ENCODE data around the gene NUDT2. TPM values are rescaled to one million over a fixed set of nuclear protein-coding genes. Genes with fewer than 3 reads are reported as not detected.

NUDT2 gene
- total and polyA plus RNA-seq, 2 of the 4 experiments (the other 2 are of a cell fraction), result 36.6 to 45.0 TPM

GRCh38 chr9:34370335-34370969, 41.1 kb downstream of the NUDT2 start:
- no peak overlapping the region for H3K56ac ChIP-seq (ENCODE audit: extremely low read depth, insufficient read depth, low read length)
- H2BK120ac ChIP-seq (ENCODE audit: low read depth, low read length), result no peak overlapping the region
- TF ChIP-seq MXI1 (IDR thresholded peaks at IDR 0.05; ENCODE audit: borderline replicate concordance, low read depth, low read length) (no peak), RAD21 (IDR thresholded peaks at IDR 0.05; ENCODE audit: low read length) (no peak), CEBPB (IDR thresholded peaks at IDR 0.05; ENCODE audit: low read depth, low read length) (no peak), FOS (IDR thresholded peaks at IDR 0.05; ENCODE audit: low read depth, low read length) (no peak), RFX5 (IDR thresholded peaks at IDR 0.05; ENCODE audit: low read depth, low read length) (no peak), RCOR1 (IDR thresholded peaks at IDR 0.05; ENCODE audit: insufficient replicate concordance, low read length) (no peak), CTCF (conservative IDR thresholded peaks at IDR 0.05; ENCODE audit: low read depth, low read length) (no peak), BHLHE40 (IDR thresholded peaks at IDR 0.05; ENCODE audit: low read depth, low read length) (no peak), CHD1 (IDR thresholded peaks at IDR 0.05; ENCODE audit: low read depth, low read length) (no peak), POLR2A (IDR thresholded peaks at IDR 0.05; ENCODE audit: low read depth, low read length) (no peak)
- TF ChIP-seq, protein P1, sequence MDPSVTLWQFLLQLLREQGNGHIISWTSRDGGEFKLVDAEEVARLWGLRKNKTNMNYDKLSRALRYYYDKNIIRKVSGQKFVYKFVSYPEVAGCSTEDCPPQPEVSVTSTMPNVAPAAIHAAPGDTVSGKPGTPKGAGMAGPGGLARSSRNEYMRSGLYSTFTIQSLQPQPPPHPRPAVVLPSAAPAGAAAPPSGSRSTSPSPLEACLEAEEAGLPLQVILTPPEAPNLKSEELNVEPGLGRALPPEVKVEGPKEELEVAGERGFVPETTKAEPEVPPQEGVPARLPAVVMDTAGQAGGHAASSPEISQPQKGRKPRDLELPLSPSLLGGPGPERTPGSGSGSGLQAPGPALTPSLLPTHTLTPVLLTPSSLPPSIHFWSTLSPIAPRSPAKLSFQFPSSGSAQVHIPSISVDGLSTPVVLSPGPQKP (IDR thresholded peaks at IDR 0.05; ENCODE audit: borderline replicate concordance, low read depth, low read length), result no peak
- TF ChIP-seq, protein P2, sequence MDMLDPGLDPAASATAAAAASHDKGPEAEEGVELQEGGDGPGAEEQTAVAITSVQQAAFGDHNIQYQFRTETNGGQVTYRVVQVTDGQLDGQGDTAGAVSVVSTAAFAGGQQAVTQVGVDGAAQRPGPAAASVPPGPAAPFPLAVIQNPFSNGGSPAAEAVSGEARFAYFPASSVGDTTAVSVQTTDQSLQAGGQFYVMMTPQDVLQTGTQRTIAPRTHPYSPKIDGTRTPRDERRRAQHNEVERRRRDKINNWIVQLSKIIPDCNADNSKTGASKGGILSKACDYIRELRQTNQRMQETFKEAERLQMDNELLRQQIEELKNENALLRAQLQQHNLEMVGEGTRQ (IDR thresholded peaks at IDR 0.05; ENCODE audit: low read depth, low read length), result no peak
- ATAC-seq (ENCODE audit: low read depth), result no peak
- H4K8ac ChIP-seq (ENCODE audit: low read depth in 2 of 2, low read length in 2 of 2), result no peak overlapping the region
- H2AFZ ChIP-seq (replicated peaks; ENCODE audit: low read length, poor library complexity), result peak overlapping the region; percentile 85
- H3K4me1 ChIP-seq (ENCODE audit: control insufficient read depth, insufficient read depth, low read length), result no peaks in the 10 kb centered on the region
- intact Hi-C loops (cut with micrococcal nuclease), result no loop called here
- no peak overlapping the region for H2AK5ac ChIP-seq (ENCODE audit: low read depth, low read length)
- no peaks in the 10 kb centered on the region for H4K20me1 ChIP-seq (ENCODE audit: insufficient read depth, low read length)
- ChIA-PET CTCF (no interaction called here), POLR2A (ENCODE audit: unreplicated experiment) (no interaction called here)
- no peak overlapping the region; the same call in 1 of the 2 replicates for H3K14ac ChIP-seq (replicated peaks; ENCODE audit: low read depth, low read length)
- no peak overlapping the region for H2BK5ac ChIP-seq (ENCODE audit: low read depth, low read length, poor library complexity, severe bottlenecking)
- dilution Hi-C loops (cut with HindIII; ENCODE audit: low sequenced_read_pairs, unreplicated experiment), result no loop called here
- no peak overlapping the region; the same call in 1 of the 2 replicates for H3K4me3 ChIP-seq (ENCODE audit: insufficient read depth, low read depth, low read length)
- H3K27me3 ChIP-seq (ENCODE audit: control insufficient read depth, insufficient read depth, low read length), result peaks cover 24% of the 10 kb centered on the region; the same call in 1 of the 2 replicates
- no peak for DNase-seq
- peak overlapping the region; percentile 79; the same call in 1 of the 2 replicates for H3K4me2 ChIP-seq (ENCODE audit: low read depth, low read length)
- H3K9ac ChIP-seq (ENCODE audit: low read depth, low read length), result no peak overlapping the region
- no peak overlapping the region for H3K23ac ChIP-seq (ENCODE audit: low read depth, low read length)
- no peak overlapping the region for H4K5ac ChIP-seq (ENCODE audit: low read depth, low read length)
- no peak overlapping the region for H2AK9ac ChIP-seq (replicated peaks; ENCODE audit: low read depth, low read length, poor library complexity)
- no peak overlapping the region for H2BK15ac ChIP-seq (ENCODE audit: low read depth, low read length)
- H3K79me1 ChIP-seq (ENCODE audit: low read depth in 1 of 2, low read length in 2 of 2), result no peaks in the 10 kb centered on the region
- 40% methylated on average over 20 of the region's 23 CpGs; no CpG with 5 or more reads in 1 of the 2 experiments for WGBS, 2 experiments (ENCODE audit: extremely low coverage in 2 of 2, insufficient read length in 1 of 2)
- in situ Hi-C loops (cut with MboI; ENCODE audit: low sequenced_read_pairs), result no loop called here
- peaks cover 12% of the 10 kb centered on the region; the same call in 1 of the 2 replicates for H3K9me3 ChIP-seq (ENCODE audit: control insufficient read depth, insufficient read depth, low read length)
- no peak overlapping the region for H3K18ac ChIP-seq (ENCODE audit: low read depth, low read length)
- no peak overlapping the region for H2BK20ac ChIP-seq (ENCODE audit: low read depth, low read length)
- H3K27ac ChIP-seq (ENCODE audit: insufficient read depth, low read length), result no peak overlapping the region
- no peaks in the 10 kb centered on the region for H3K9me1 ChIP-seq (ENCODE audit: insufficient read depth, low read length)
- no TSS peak for BruUV-seq (replicated peaks)
- H3K36me3 ChIP-seq (ENCODE audit: control insufficient read depth, insufficient read depth, low read length), result peaks cover 3% of the 10 kb centered on the region; the same call in 1 of the 2 replicates
- H3K4ac ChIP-seq (ENCODE audit: low read depth, low read length), result no peak overlapping the region
- H4K91ac ChIP-seq (ENCODE audit: insufficient read depth, low read depth, low read length), result no peak overlapping the region
